Kasumi-1 (cell line): ENCODE data around the gene GFAP.

Experiments used
- DNase-seq, 2 experiments: peaks; one replicate each; lab custom pipeline; 2025; lab: John Stamatoyannopoulos, UW

Gene GFAP

DNA sequence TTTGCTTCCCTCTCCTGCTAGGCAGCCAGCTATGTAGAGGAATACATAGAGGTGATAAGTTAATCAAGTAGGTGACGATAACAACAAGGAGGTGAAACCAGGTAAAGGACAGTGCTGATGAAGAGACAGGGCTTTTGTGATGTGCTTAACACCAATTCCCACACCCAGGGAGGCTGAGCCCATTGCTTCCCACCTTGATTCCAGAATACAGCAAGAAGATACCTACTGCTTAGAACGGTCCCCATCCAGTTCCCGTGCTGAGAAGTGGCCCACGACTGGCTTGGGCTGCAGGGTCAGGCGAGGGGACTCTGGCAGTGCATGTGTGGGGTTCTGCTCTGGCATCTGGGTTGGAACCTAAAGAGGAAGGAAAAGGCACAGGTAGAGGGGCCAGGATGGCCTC is 16.1 kb upstream of the GFAP start:
- no peak for DNase-seq

DNA sequence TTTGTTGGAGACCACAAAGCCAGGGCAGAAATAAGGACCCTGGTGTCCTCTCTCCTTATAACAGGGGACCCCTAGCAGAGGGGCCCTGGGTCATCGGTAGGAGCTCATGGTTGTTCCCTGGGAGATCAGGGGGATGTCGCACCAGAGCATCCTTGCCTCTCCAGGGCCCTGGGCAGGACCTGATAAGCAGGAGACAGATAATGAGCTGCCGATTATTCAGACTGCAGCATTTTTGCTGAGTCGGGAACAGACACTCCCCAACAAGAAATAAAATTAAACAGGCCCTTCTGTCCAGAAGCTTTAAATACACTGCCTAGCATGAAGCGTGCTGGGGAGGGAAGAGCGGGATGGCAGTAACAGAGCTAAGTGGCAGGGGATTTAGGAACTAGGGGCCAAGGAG is 15.4 kb upstream of the GFAP start:
- DNase-seq = no peak

DNA sequence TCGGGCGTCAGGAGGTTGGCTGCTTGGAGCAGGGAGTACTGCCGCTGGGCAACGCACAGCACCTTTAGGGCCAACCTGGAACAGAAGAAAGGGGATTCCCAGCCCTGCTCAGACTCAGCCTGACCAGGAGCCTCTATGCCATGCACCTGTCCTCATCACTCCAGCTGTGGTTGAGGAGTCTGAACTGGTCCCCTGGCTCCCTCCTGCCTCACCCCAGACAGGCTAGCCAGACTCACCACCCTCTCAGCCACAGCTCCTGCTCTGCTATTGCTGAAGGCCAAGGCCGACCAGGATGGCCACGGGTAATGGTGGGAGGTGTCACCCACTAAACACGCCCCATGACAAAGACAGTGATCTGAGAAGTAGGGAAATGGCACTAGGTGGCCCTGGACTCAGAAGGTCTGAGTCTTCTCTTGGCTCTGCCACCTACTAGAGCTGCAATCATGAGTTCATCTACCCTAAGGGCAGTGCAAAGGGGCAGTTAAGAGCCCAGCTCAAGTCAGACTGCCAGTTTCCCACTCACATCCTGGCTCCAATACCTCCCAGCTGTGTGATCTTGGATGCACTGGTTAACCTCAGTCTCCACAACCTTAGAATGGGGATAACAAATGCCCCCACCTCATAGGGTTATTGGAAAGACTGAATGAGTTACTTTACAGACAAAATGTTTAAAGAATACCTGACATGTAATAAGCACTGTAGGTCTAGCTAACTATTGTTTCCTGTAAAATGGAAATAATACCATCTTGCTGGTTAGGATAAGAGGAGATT is 13.8 kb upstream of the GFAP start:
- no peak for DNase-seq

GRCh38 chr17:44928136-44928535 is 12.8 kb upstream of the GFAP start:
- no peak for DNase-seq

- DNase-seq = no peak
These were observed 12.4 kb upstream of the GFAP start for GRCh38 chr17:44927696-44928095.

GRCh38 chr17:44926821-44927525 is 11.7 kb upstream of the GFAP start:
- DNase-seq = no peak

- DNase-seq = no peak
These were observed 10.7 kb upstream of the GFAP start for GRCh38 chr17:44925731-44926697.

- no peak for DNase-seq
These were observed 8.8 kb upstream of the GFAP start for GRCh38 chr17:44924107-44924544.

DNA sequence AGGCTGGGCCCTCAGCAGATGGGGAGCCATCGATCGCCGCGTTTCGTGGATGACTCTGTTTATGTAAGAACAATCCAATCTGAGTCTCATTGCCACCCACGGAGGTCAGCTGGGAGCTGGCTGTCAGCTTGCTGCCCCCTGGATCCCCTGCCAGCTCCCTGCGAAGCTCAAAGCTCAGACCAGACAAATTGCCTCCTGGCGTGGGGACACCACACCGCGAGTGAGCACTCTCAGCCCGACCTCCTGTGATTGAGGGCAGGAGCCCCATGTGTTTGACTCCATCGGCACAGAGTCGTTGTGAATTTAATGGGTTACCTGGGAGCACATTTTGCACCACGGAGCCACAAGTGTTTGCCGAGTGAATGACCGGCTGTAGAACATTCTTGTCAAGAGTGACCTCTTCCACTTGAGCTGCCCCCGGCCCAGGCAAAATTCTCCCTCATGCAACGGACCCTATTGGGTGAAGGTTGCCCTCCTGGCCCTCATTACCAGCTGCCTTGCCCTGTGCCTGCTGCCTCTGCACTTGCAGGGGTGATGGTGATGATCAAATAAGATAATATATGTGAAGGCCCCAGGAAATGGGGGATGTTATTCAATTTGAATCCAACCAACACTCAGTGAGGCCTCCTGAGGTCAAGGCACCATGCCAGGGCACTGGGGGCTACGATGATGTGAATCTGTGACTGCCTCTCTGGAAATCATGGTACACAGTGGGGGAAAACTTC is 7.6 kb upstream of the GFAP start:
- DNase-seq = no peak

DNA sequence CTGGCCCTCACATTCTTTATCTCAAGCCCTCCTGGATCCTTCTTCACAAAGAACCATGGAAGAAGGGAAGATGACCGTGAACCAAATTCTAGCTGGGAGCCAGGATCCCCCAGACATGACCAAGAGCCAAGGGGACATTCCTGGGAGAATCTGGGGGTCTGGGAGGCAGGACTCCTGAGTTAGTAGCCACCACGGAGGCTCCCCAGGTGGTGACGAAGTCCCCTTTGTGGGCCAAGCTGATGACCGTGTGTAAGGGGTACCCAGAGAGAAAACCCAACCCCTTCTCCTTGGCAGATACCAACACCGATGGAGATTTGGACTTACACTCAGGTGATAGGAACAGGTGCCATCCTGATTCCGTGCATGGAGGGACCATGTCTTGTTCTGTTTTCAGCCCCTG is 6.8 kb upstream of the GFAP start:
- DNase-seq = no peak

- no peak for DNase-seq
These were observed 6.0 kb upstream of the GFAP start for GRCh38 chr17:44921122-44921882.

DNA sequence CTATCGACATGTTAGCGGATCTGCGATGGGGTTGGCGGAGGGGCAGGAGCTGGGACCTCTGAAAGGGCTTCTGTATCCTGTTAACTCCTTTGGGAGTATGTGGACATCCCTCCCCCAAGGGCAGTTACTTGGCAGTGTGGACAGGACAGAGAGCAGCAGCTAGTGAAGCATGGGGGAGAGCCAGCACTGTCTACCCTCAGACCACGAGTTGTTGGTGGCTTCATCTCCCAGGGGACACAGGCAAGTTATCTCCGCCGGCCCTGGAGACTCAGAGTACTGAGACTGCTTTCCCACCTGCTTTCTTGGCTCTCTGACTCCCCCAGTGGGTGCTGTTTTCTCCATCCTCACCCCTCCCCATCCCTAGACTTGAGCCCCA is 5.3 kb upstream of the GFAP start:
- DNase-seq = no peak

GRCh38 chr17:44919885-44920564 is 4.7 kb upstream of the GFAP start:
- peak; percentile 54 for DNase-seq

GRCh38 chr17:44919411-44919810 is 4.1 kb upstream of the GFAP start:
- DNase-seq = no peak

- DNase-seq = no peak
These were observed 2.7 kb upstream of the GFAP start for GRCh38 chr17:44918006-44918405.

GRCh38 chr17:44917456-44917855 is 2.2 kb upstream of the GFAP start:
- no peak for DNase-seq

DNA sequence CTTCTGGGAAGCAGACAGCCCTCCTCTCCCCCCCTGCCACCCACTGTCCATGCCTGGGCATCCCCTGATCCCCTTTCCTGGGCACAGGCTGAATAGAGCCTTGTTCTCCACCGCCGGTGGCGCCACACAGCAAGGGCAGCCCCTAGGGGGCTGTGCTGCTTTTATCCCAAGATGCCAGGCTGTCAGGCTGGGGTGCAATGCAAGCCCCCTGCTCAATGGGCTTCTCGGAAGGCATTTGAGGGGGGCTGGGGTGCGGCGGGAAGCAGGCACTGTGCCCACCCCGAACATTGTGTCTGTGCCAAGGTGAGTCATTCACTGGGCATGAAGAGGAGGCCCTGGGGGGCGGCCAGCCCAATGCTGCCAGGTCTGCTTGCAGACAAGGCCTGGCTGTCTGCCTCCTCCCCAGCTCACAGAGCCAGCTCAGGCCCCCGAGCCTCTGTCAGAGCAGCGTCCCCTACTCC is 1.5 kb upstream of the GFAP start:
- DNase-seq = no peak

- no peak for DNase-seq
These were observed 821 bp upstream of the GFAP start for GRCh38 chr17:44915862-44916780.

- DNase-seq = no peak
These were observed 515 bp downstream of the GFAP start for GRCh38 chr17:44914698-44915271.
